ENCODE measurements around the gene APRT.

APRT gene

DNA sequence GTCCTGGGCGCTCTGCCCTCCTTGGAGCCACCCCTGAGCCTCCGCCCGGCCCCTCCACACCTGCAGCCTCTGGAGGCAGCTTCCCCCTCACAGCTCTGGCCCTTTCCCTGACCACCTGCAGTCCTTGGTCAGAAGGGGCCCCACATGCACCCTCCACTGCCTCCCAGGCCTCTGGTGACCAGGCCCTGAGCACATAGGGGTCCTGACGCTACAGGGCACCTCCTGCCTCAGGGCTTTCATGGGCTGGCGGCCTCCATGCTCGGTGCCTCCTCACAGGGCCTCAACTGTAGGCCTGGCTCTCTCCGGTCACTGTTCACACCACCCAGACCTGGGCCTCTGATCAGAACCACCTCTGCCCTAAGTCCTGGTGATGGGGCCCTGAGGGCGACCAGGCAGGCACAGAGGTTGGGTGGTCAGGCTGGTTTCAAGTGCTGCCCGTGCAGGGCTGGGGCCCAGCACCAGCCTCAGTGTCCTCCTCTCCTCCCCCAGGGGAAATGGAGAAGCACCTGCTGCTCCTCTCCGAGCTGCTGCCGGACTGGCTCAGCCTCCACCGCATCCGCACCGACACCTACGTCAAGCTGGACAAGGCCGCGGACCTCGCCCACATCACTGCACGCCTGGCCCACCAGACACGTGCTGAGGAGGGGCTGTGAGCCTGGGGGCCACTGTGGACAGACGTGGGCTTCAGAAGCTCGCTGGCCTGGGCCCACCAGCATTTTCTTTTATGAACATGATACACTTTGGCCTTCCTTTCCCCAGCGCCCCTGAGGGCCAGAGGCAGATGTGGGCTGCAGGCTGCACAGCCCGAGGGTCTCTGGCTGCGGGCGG, 3.9 kb downstream of the APRT start:
- no peak for DNase-seq (ENCODE audit: low read depth in 2 of 2)

DNA sequence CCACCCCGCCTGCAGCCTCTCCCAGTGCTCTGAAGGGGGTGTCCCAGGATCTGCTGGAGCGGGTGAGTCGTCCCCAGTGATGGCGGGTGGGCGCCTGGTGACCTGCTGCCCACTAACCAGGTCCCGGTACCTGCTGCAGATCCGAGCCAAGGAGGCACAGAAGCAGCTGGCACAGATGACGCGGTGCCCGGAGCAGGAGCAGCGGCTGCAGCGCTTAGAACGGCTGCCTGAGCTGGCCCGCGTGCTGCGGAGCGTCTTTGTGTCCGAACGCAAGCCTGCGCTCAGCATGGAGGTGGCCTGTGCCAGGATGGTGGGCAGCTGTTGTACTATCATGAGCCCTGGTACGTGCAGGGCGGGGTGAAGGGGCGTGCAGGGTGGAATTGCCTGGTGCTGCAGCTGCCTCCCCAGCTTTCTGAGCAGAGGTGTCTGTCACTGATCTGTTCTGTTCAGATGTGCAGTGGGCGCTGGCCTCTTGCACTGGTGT, 4.5 kb downstream of the APRT start:
- no peak for DNase-seq (ENCODE audit: low read depth in 2 of 2)

DNA sequence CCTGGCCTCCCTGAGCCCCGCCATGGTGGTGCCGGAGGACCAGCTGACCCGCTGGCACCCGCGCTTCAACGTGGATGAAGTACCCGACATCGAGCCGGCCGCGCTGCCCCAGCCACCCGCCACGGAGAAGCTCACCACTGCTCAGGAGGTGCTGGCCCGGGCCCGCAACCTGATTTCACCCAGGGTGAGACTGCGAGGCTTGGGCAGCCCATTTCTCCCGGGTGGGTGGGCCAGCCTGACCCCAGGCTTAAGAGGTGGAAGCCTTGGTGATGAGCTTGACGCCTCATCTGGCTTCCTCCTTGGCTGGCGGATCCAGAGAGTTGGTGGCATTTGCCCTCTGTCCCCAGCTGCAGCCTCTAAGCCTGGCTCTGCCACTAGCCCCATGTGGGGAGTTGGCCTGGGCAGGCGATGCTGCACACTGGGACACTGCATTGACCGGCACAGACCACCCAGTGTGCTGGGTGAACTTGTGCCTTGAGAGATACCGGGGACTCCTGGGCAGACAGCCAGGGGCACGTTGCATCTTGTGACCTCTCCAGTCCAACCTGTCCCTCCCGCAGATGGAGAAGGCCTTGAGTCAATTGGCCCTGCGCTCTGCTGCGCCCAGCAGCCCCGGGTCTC, 5.1 kb downstream of the APRT start:
- no peak for DNase-seq (ENCODE audit: low read depth in 2 of 2)

DNA sequence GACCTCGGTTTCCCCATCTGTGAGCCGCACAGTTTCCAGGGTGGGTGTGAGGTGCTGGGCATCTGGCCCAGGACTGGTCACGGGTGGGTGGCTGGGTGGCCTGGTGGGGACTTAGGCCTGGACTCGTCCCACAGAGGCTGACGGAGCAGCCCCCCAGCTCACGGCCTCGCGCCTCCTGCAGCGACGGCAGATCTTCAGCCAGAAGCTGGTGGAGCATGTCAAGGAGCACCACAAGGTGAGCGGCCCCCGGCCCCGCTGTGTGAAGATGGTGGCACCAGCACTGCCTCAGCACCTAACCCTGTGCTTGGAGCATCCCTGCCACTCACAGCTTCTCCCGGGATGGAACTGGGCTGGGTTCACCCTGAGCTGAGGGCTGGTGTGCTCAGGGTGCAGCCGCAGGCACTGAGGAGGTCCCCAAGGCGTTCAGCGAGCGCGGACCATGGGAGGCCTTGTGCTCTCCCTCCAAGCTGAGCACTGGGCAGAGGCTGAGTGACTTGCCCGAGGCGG, 5.8 kb downstream of the APRT start:
- DNase-seq (ENCODE audit: low read depth in 2 of 2): no peak

- DNase-seq (ENCODE audit: low read depth in 2 of 2): no peak
Measured at GRCh38 chr16:88805340-88805715, 6.4 kb downstream of the APRT start.

DNA sequence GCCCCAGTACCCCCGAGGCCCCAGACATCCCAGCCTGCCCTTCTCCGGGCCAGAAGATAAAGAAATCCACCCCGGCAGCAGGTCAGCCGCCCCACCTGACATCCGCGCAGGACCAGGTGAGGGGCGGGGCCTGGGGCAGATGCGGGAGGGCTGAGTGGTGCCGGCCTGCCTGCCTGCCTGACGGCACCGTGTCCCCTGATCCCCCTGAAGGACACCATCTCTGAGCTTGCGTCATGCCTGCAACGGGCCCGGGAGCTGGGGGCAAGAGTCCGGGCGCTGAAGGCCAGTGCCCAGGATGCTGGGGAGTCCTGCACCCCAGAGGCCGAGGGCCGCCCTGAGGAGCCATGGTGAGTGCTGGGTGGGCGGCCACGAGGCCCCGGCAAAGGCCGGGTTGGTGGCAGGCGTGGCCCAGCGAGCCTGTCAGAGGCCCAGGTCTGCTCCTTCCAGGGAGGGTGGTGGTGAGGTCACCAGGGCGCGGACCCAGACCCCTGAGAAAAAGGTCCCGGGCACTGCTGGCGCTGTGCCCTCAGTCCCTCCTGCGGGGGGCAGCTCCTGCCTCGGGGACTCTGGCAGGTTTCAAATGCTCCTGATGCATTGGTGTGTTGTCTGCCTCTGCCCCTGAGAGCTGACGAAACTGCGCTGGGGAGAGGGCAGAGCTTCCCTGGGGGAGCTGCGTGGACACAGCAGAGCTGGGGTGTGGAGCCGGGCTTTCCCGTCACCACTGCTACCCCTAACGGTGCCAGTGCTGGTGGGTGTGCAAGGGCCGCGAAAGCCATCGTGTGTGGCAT, 7.0 kb downstream of the APRT start:
- no peak for DNase-seq (ENCODE audit: low read depth in 2 of 2)

GRCh38 chr16:88804173-88804551, 7.6 kb downstream of the APRT start:
- DNase-seq (ENCODE audit: low read depth in 2 of 2): no peak

DNA sequence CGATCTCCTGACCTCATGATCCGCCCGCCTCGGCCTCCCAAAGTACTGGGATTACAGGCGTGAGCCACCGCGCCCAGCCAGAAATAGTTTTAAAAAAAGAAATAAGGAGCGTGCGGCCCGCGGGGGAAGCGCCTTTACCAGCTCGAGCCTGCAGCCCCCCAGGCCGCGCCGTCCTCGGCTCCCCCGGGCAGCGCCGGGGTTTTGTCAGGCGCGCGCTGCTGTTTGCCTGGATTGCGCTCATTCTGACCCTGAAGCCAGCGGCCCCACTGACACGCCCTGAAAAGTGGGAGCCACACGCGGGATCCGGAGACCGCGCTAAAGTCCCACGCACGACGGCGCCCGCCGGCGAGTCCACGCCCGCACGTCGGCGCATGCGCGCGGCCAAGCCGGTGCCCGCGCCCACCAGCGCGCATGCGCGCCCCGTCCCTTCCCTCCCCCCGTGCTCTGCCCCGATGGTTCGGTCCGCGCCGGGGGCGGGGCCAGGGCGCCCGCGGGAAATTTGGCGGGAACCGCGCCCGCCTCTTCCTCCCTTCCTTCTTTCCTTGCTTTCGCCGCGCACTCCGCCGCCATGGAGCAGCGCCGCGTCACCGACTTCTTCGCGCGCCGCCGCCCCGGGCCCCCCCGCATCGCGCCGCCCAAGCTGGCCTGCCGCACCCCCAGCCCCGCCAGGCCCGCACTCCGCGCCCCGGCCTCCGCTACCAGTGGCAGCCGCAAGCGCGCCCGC, 8.3 kb downstream of the APRT start, which contains the start of gene CDT1:
TSS of gene CDT1 (plus strand) at position 526 of the 724 bp plus-strand sequence. CDS start at position 569, 43 bp downstream.
- peak; percentile 79 for DNase-seq (ENCODE audit: low read depth in 2 of 2)

- DNase-seq (ENCODE audit: low read depth in 2 of 2): no peak
Measured at GRCh38 chr16:88800277-88800592, 11.5 kb downstream of the APRT start.

DNA sequence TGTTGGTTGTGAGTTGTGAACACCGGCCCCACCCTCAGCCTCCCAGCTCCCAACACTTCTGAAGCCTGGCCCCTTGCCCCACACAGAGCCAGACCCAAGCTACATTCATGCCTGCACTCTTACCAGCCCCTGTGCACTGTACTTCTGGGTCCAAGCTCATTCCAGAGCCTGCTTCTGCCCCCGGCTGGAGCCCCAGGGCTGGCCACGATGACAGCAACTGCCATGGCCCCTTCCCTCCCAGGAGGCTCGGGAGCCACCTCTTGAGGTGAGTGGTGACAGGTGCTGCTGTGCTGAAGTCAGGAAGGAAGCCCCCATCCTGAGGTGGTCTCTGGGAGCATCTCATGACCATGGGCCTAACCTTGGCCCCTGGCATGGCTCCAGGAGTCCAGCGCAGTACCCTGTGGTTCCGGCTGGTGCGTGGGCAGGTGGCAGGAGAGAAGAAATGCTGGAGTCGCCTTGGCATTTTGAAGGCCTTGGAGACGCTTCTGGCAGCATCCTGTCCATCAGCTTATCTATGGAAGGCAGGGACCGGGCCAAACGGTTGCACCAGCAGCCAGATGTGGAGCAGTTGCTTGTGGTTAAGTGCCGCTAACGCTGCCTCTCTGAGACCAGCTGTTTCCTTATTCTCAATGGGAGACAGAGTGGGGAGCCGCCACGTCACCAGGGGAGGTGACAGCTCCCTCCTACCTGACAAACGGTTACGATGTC, 12.0 kb downstream of the APRT start:
- no peak for DNase-seq (ENCODE audit: low read depth in 2 of 2)

DNA sequence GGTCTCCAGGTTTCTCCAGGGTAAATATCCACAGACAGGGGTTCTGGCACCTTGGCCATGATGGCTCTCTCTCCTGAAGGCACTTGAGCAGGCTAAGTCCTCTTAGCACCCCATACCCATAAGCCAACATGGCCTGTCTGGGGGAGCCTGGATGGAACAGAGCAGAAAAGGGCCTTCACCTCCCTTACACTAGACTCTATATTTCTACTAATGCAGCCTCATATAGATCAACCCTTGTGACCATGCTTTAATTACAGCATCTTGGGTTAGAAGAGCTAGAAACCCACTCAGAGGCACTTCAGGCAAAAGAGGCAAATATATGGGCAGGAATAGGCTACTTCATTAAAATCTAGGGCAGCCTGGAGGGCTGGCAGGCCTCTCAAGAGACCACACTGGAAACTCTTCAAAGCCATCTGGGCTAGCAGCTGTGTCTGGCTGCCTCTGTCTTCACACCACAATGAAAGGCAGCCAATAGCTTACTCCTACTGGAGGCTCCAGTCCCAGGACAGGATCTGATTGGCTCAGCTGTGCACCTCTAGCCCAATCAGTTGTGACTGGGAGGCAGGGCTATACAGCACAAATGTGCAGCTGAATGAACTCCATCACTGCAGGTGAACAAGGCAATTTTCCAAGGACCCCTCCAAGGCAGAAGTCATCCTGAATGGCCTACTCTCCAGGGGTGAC, 12.8 kb downstream of the APRT start:
- DNase-seq (ENCODE audit: low read depth in 2 of 2): no peak

DNA sequence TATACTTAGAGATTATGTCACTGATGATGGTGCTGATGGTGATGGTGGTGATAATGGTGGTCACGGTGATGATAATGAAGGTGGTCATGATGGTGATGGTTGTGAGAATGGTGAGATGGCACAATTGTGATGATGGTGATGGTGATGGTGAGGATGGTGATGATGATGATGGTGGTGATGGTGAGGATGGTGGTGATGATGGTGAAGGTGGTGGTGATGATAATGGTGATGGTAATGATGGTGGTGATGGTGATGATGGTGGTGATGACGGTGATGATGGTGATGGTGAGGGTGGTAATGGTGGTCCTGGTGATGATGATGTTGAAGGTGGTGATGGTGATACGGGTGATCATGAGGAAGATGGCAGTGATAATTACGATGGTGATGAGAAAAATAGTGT, 13.7 kb downstream of the APRT start:
- no peak for DNase-seq (ENCODE audit: low read depth in 2 of 2)

GRCh38 chr16:88796278-88796677, 15.4 kb downstream of the APRT start:
- DNase-seq (ENCODE audit: low read depth in 2 of 2): no peak

DNA sequence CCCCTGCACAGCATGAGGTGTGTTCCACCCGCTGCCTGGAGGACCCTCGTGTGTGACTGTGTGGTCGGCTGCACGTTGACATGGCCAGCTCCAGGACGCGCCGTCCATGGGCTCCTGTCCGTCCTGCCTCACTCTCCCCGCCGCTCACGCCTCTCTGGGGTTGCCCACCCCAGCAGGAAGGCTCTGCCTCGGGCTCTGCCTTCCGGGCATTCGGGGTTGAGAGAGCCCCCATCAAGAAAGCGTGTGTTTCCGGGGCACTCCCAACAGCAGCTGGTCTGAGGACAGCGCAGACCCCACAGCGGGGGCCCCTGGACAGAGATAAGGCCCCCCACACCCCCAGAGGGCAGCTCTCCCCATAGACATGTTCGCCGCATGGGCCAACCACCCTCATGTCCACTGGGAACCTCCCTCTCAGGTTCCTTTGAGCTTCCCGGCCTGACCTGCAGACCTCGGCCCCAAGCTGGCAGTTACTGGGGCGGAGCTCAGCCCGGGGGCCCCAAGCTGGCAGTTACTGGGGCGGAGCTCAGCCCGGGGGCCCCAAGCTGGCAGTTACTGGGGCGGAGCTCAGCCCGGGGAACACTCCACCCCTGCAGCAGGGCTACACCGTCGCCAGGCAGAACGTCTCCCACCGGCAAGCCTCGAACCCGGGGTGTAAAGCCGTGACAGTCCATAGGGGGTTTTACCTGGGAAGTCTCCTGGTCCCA, 18.3 kb downstream of the APRT start:
- DNase-seq (ENCODE audit: low read depth in 2 of 2): no peak

- no peak for DNase-seq (ENCODE audit: low read depth in 2 of 2)
Measured at GRCh38 chr16:88792668-88793250, 19.0 kb downstream of the APRT start.

DNA sequence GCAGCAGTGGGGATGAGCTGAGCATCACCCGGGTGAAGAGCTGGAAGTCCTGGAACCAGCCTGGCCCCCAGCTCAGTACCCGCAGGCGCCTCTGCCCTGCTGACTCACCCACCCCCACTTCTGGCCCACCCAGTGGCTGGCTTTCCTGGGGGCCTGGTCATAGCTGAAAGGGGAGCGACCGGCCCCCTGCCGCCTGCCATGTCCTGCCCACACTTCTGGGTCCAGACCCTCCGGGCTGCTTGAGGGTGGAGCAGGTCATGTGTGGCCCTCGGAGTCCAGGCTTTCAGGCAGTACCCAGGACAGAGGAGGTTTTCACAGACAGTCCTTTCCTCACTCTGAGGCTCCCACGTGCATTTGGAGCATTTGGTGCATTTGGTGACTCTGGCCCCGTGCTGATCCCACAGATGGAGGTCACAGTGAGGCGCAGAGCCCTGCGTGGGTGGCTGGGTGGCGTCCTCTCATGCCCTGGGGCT, 19.6 kb downstream of the APRT start:
- DNase-seq (ENCODE audit: low read depth in 2 of 2): no peak

DNA sequence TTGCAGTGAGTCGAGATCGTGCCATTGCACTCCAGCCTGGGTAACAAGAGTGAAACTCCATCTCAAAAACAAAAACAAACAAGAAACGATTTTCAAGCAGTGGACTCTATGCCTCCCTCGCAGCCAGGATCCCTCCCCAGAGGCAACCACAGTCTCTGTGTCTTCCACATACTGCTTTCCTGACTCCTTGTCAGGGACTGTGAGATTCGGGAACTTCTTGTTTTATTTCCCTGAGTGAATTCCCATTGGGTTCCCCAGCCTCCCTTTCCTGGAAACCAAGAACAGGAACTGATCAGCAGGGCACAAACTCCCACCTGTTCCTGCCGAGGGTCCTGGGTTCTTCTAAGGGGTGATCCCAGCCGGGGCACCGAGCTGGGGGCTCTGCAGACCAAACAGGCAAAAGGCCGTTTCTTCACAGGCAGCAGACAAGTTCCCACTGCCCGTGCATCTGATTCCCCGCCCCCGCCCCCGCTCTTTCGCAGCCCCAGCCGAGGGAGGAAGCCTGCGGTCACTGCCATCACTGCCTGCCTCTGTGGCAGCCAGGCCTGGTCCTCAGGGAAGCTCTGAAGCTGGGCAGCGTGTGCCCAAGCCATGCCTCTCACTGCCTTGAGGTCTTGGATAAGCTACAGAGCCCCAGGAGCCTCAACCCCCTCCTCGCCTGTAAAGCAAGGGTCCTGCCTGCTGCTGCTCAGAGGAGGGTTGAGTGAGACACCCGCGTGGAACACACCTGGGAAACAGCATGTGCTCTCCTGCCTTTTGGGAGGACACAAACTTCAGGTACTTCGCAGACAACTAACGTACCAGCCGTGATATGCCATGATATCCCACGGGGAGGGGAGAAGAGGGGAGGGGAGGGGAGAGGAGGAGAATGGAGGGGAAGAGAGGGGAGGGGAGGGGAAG, 21.2 kb downstream of the APRT start:
- DNase-seq (ENCODE audit: low read depth in 2 of 2): no peak

- no peak for DNase-seq (ENCODE audit: low read depth in 2 of 2)
Measured at GRCh38 chr16:88789594-88789993, 22.1 kb downstream of the APRT start.

All from stimulated activated CD4-positive, alpha-beta T cell treated with anti-CD3 and anti-CD28 coated beads, Interleukin-4, amount 100 ng/mL, for 48 hours (primary cell).